PC-9 (cell line): ENCODE data around the gene MET. TPM values are rescaled to one million over a fixed set of nuclear protein-coding genes. Genes with fewer than 3 reads are reported as not detected.

ENCODE experiments used
- BruUV-seq: library from RNA; stranded (reverse); fragments of 400-500 nt; replicated peaks from 2 replicates; lab custom pipeline; 2021; lab: Mats Ljungman, UMichigan
- CTCF ChIA-PET: fragments of 300-600 bp; sonication (Branson Sonifier 250); formaldehyde crosslinking; loops from one replicate; lab custom pipeline; 2022; ENCODE audit warnings: antibody characterized with exemption; lab: Charles Lee
- POLR2A ChIA-PET: fragments of 300-600 bp; sonication (Branson Sonifier 250); formaldehyde crosslinking; loops from one replicate; lab custom pipeline; 2022; ENCODE audit warnings: antibody characterized with exemption; ENCODE audit not compliant: unreplicated experiment; lab: Charles Lee
- DNase-seq, 2 experiments: peaks; one replicate each; pipeline versions ENCODE4 v3.0.0 to v3.0.0-alpha.2; 2015 to 2022; ENCODE audit warnings: mixed read lengths in 1 of 2
- H2AFZ ChIP-seq: fragments of 200-600 bp; sonication (generic); 2 replicates; pipeline ENCODE4 v1.8.1; 2017; ENCODE audit warnings: antibody characterized with exemption
- H3F3A ChIP-seq: fragments of 200-600 bp; sonication (generic); 2 replicates; pipeline ENCODE4 v1.8.1; 2017; ENCODE audit warnings: antibody characterized with exemption, mild to moderate bottlenecking, low read depth; ENCODE audit not compliant: insufficient read depth
- H3K27ac ChIP-seq: fragments of 200-600 bp; sonication (generic); 2 replicates; pipeline ENCODE4 v1.6.1; 2016; ENCODE audit warnings: mixed run types
- H3K27me3 ChIP-seq: fragments of 200-600 bp; sonication (generic); 2 replicates; pipeline ENCODE4 v1.6.1; 2016; ENCODE audit warnings: low read depth, mixed run types; ENCODE audit not compliant: insufficient read depth
- H3K36me3 ChIP-seq: fragments of 200-600 bp; sonication (generic); 2 replicates; pipeline ENCODE4 v1.6.1; 2016; ENCODE audit warnings: low read depth, mixed run types
- H3K4me1 ChIP-seq: fragments of 200-600 bp; sonication (generic); replicated peaks from 2 replicates; pipeline ENCODE4 v1.6.1; 2016; ENCODE audit warnings: mixed run types; ENCODE audit not compliant: insufficient read depth
- H3K4me2 ChIP-seq: fragments of 200-600 bp; sonication (generic); 2 replicates; pipeline ENCODE4 v1.6.1; 2017; ENCODE audit warnings: mixed run types
- H3K4me3 ChIP-seq: fragments of 200-600 bp; sonication (generic); 2 replicates; pipeline ENCODE4 v1.6.1; 2016; ENCODE audit warnings: mixed run types
- H3K79me2 ChIP-seq: fragments of 200-600 bp; sonication (generic); 2 replicates; pipeline ENCODE4 v1.6.1; 2017; ENCODE audit warnings: low read depth, mixed run types
- H3K9me2 ChIP-seq: fragments of 200-600 bp; sonication (generic); 2 replicates; pipeline ENCODE4 v1.8.1; 2017; ENCODE audit warnings: mild to moderate bottlenecking; ENCODE audit not compliant: insufficient read depth
- H3K9me3 ChIP-seq: fragments of 200-600 bp; sonication (generic); 2 replicates; pipeline ENCODE4 v1.8.1; 2016; ENCODE audit warnings: low read depth; ENCODE audit not compliant: insufficient read depth
- H4K20me1 ChIP-seq: fragments of 200-600 bp; sonication (generic); 2 replicates; pipeline ENCODE4 v1.8.1; 2017; ENCODE audit not compliant: insufficient read depth
- CTCF ChIP-seq: fragments of 200-600 bp; sonication (generic); conservative IDR thresholded peaks from 2 replicates; pipeline ENCODE4 v1.6.1; 2017; ENCODE audit warnings: mixed run types, antibody characterized with exemption, mild to moderate bottlenecking, moderate library complexity
- EZH2 ChIP-seq: fragments of 200-600 bp; sonication (generic); IDR thresholded peaks from 2 replicates; pipeline ENCODE4 v1.8.0; 2017; ENCODE audit warnings: antibody characterized with exemption, low read depth
- intact Hi-C: fragments of 100-400 bp; cut with micrococcal nuclease; formaldehyde crosslinking; loops from one replicate; pipeline ENCODE4 v1.10.0; 2022; ENCODE audit not compliant: unreplicated experiment
- total RNA-seq: library from RNA; stranded (reverse); gene quantifications from 2 replicates; pipeline ENCODE4 v1.2.3, GENCODE V29; 2021

The MET gene
- total RNA-seq, 1 experiment from 2014 or later = 287 TPM

- ChIA-PET CTCF (no interaction called here), POLR2A (interaction anchor here (0.7 kb wide), 1 partner anchor 27 kb away, joined by 4 read pairs; no protein-coding TSS in a partner anchor)
- Histone ChIP-seq H3K9me3 (peaks cover 5% of the 10 kb centered on the region; the same call in 1 of the 2 replicates), H3K4me1 (peaks cover 22% of the 10 kb centered on the region), H4K20me1 (no peaks in the 10 kb centered on the region), H3K36me3 (peaks cover 54% of the 10 kb centered on the region), H2AFZ (no peak overlapping the region), H3K4me2 (no peak overlapping the region), H3K27ac (no peak overlapping the region), H3K27me3 (no peaks in the 10 kb centered on the region), H3K9me2 (no peaks in the 10 kb centered on the region), H3F3A (peaks cover 19% of the 10 kb centered on the region), H3K79me2 (peaks cover 32% of the 10 kb centered on the region), H3K4me3 (no peak overlapping the region)
- no peak for DNase-seq
- BruUV-seq = no TSS peak
- intact Hi-C loops = no loop called here
- TF ChIP-seq CTCF = no peak
- no peak for TF ChIP-seq EZH2
These were observed 24.7 kb downstream of the MET start for GRCh38 chr7:116696707-116697106.

GRCh38 chr7:116697152-116697551, 25.2 kb downstream of the MET start:
- peaks cover 33% of the 10 kb centered on the region for H3K79me2 ChIP-seq
- ChIA-PET CTCF (no interaction called here), POLR2A (interaction anchor here (0.7 kb wide), 1 partner anchor 28 kb away, joined by 4 read pairs; no protein-coding TSS in a partner anchor)
- no peak overlapping the region for H3K4me3 ChIP-seq
- H3K4me2 ChIP-seq = no peak overlapping the region
- intact Hi-C loops = no loop called here
- no peak for DNase-seq
- H3K9me2 ChIP-seq = no peaks in the 10 kb centered on the region
- TF ChIP-seq EZH2 (no peak), CTCF (no peak)
- H3F3A ChIP-seq = peaks cover 15% of the 10 kb centered on the region
- BruUV-seq = no TSS peak
- no peak overlapping the region for H3K27ac ChIP-seq
- H3K27me3 ChIP-seq = no peaks in the 10 kb centered on the region
- H3K4me1 ChIP-seq = peaks cover 18% of the 10 kb centered on the region
- no peaks in the 10 kb centered on the region for H4K20me1 ChIP-seq
- H3K36me3 ChIP-seq = peaks cover 50% of the 10 kb centered on the region
- 0 out of 2 replicates have a peak, but pooled peaks cover under 1% of the 10 kb centered on the region for H3K9me3 ChIP-seq
- no peak overlapping the region for H2AFZ ChIP-seq

GRCh38 chr7:116697761-116698160, 25.8 kb downstream of the MET start:
- peaks cover 35% of the 10 kb centered on the region for H3K79me2 ChIP-seq
- no peaks in the 10 kb centered on the region for H3K27me3 ChIP-seq
- ChIA-PET CTCF (no interaction called here), POLR2A (no interaction called here)
- peaks cover 8% of the 10 kb centered on the region for H3F3A ChIP-seq
- no peak overlapping the region for H3K27ac ChIP-seq
- BruUV-seq = no TSS peak
- H3K9me3 ChIP-seq = no peaks in the 10 kb centered on the region
- no peak for TF ChIP-seq EZH2
- no peaks in the 10 kb centered on the region for H3K9me2 ChIP-seq
- H3K4me2 ChIP-seq = no peak overlapping the region
- no peak for DNase-seq
- peaks cover 48% of the 10 kb centered on the region for H3K36me3 ChIP-seq
- H3K4me1 ChIP-seq = peaks cover 11% of the 10 kb centered on the region
- H3K4me3 ChIP-seq = no peak overlapping the region
- intact Hi-C loops = no loop called here
- no peaks in the 10 kb centered on the region for H4K20me1 ChIP-seq
- H2AFZ ChIP-seq = no peak overlapping the region

- no peak overlapping the region for H3K4me3 ChIP-seq
- peaks cover 34% of the 10 kb centered on the region for H3K79me2 ChIP-seq
- H3K27me3 ChIP-seq = no peaks in the 10 kb centered on the region
- H3K27ac ChIP-seq = no peak overlapping the region
- TF ChIP-seq CTCF (no peak), EZH2 (no peak)
- H3K9me3 ChIP-seq = no peaks in the 10 kb centered on the region
- no peak overlapping the region for H2AFZ ChIP-seq
- no peak overlapping the region for H3K4me2 ChIP-seq
- no peaks in the 10 kb centered on the region for H4K20me1 ChIP-seq
- H3K36me3 ChIP-seq = peaks cover 45% of the 10 kb centered on the region
- BruUV-seq = no TSS peak
- ChIA-PET POLR2A (no interaction called here), CTCF (no interaction called here)
- H3F3A ChIP-seq = peaks cover 2% of the 10 kb centered on the region
- intact Hi-C loops = no loop called here
- no peak for DNase-seq
- H3K9me2 ChIP-seq = no peaks in the 10 kb centered on the region
- peaks cover 5% of the 10 kb centered on the region for H3K4me1 ChIP-seq
These were observed 26.4 kb downstream of the MET start for GRCh38 chr7:116698396-116698795.
